ENCODE results near the gene DIO2.

DNA sequence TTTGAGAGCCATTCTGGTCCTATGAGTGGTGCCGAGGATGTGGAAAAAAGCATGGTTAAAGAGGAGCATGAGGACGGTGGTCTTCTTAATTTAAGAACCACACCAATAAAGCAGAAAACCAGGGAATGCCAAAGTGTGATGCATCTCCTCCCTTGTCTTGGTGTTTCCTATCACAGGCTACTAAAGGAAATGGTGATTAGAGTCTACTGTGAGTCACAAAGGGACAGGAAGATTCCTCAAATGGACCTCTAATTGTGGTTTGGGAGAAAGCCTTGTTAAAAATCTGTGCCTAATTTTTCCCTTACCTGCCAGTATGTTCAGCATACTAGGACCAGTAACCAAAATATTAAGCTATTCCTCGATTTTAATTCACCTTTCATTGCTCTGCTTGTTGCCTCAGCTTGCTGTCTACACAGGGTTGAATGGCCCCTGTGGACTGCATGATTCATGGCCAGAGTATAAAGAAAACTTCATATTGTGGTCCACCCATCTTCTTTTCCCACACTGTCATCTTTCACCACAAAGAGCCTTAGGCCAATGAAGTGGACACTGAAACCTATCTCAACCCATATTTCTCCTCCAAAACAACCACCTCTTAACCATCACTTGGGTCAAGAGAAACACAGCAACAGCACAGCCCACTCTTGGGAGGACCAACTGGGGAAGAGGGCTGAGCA, 38.8 kb downstream of the DIO2 start:
- TF ChIP-seq, protein P1, sequence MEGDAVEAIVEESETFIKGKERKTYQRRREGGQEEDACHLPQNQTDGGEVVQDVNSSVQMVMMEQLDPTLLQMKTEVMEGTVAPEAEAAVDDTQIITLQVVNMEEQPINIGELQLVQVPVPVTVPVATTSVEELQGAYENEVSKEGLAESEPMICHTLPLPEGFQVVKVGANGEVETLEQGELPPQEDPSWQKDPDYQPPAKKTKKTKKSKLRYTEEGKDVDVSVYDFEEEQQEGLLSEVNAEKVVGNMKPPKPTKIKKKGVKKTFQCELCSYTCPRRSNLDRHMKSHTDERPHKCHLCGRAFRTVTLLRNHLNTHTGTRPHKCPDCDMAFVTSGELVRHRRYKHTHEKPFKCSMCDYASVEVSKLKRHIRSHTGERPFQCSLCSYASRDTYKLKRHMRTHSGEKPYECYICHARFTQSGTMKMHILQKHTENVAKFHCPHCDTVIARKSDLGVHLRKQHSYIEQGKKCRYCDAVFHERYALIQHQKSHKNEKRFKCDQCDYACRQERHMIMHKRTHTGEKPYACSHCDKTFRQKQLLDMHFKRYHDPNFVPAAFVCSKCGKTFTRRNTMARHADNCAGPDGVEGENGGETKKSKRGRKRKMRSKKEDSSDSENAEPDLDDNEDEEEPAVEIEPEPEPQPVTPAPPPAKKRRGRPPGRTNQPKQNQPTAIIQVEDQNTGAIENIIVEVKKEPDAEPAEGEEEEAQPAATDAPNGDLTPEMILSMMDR (conservative IDR thresholded peaks at IDR 0.05; ENCODE audit: low read depth, low read length) = no peak
- TF ChIP-seq EZH2phosphoT487 (IDR thresholded peaks at IDR 0.05; ENCODE audit: borderline replicate concordance, low read length) = no peak

Measured in PC-3 (cell line).